Smooth muscle cell of bladder (primary cell): ENCODE measurements around the gene RASA4. TPM values are rescaled to one million over a fixed set of nuclear protein-coding genes. Genes with fewer than 3 reads are reported as not detected.

Experiments
- total RNA-seq: library from RNA; depleted of rRNA; stranded (reverse); fragments of >200 nt; gene quantifications from 2 replicates; pipeline ENCODE4 v1.2.3, GENCODE V29; 2014

RASA4 gene
- 7.0 and 10.6 TPM in 2 replicates for total RNA-seq

GRCh38 chr7:102616507-102617125, at the start of gene RASA4:
TSS of gene RASA4 (minus strand) at chr7:102616756. CDS start at chr7:102616689, 67 bp downstream.

GRCh38 chr7:102649924-102650323, 33.4 kb upstream of the RASA4 start, which contains the start of gene SPDYE2B:
TSS of gene SPDYE2B (plus strand) at chr7:102650319. CDS start at chr7:102652349, 2,030 bp downstream.

GRCh38 chr7:102642691-102643090, 26.1 kb upstream of the RASA4 start, which contains the start of gene UPK3BL1:
TSS of gene UPK3BL1 (minus strand) at chr7:102642791. CDS start at chr7:102642741, 50 bp downstream.

GRCh38 chr7:102572261-102573239, 44.0 kb downstream of the RASA4 start, which contains the start of gene POLR2J3:
TSS of gene POLR2J3 (minus strand) at chr7:102572583. CDS start at chr7:102572521, 62 bp downstream.

GRCh38 chr7:102550808-102551422, 65.6 kb downstream of the RASA4 start, which contains the start of gene SPDYE2:
TSS of gene SPDYE2 (plus strand) at chr7:102551226. CDS start at chr7:102553256, 2,030 bp downstream.

GRCh38 chr7:102543596-102543995, 73.0 kb downstream of the RASA4 start, which contains the start of gene UPK3BL2:
TSS of gene UPK3BL2 (minus strand) at chr7:102543696. CDS start at chr7:102543636, 60 bp downstream.

Other genes with a start within 250 kb of the RASA4 start
- 11.4 and 11.6 TPM in 2 replicates for gene PRKRIP1, start 220.4 kb downstream of the RASA4 start, total RNA-seq
- 22.8 and 37.3 TPM in 2 replicates for gene ORAI2, start 183.2 kb downstream of the RASA4 start, total RNA-seq
- gene ALKBH4, start 151.9 kb downstream of the RASA4 start, total RNA-seq: 10.0 and 10.9 TPM in 2 replicates
- 12.9 and 15.8 TPM in 2 replicates for gene LRWD1, start 151.8 kb downstream of the RASA4 start, total RNA-seq
- 39.7 and 40.0 TPM in 2 replicates for gene POLR2J, start 137.8 kb downstream of the RASA4 start, total RNA-seq
- gene RASA4B, start 99.0 kb downstream of the RASA4 start, total RNA-seq: 1.8 and 2.0 TPM in 2 replicates
- 1.3 and 1.7 TPM in 2 replicates for gene UPK3BL2, start 73.1 kb downstream of the RASA4 start, total RNA-seq
- not detected in 2 replicates for gene SPDYE2, start 65.5 kb downstream of the RASA4 start, total RNA-seq
- gene POLR2J3, start 44.2 kb downstream of the RASA4 start, total RNA-seq: 17.9 and 32.2 TPM in 2 replicates
- 5.5 and 12.9 TPM in 2 replicates for gene UPK3BL1, start 26.0 kb upstream of the RASA4 start, total RNA-seq
- gene SPDYE2B, start 33.6 kb upstream of the RASA4 start, total RNA-seq: not detected in 2 replicates
- 2.1 and 3.9 TPM in 2 replicates for gene POLR2J2, start 54.9 kb upstream of the RASA4 start, total RNA-seq
- gene FAM185A, start 132.2 kb upstream of the RASA4 start, total RNA-seq: 7.8 and 8.1 TPM in 2 replicates